ENCODE data around the gene P2RY12. TPM values are rescaled to one million over a fixed set of nuclear protein-coding genes. Genes with fewer than 3 reads are reported as not detected.
A peak's percentile ranks its signal among the peaks of the same experiment; 100 is the strongest.

P2RY12 gene
- total RNA-seq, 1 experiment from 2014 or later = not detected

DNA sequence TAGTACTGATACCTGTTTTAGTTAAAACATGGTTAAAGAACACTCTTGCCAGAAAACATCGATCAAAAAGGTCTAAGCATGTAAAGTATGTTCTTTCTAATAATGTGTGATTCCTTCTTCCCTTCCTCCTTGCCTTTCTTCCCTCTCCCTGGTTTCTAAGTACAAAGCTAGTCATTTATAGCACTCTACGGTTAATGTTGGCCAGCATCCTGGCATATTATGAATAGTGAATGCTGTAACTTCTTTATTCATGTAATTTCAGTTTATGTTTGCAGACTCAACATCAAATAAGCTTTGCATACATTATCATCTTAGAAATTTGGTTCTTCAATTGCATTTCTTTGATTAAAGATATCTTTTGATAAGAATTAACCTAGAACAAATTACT, 27.1 kb downstream of the P2RY12 start:
- no peak for DNase-seq (ENCODE audit: low read depth)
- in situ Hi-C loops (cut with HindIII; ENCODE audit: low pct_unique_long_range_greater_than_20kb, low sequenced_read_pairs) = no loop called here

DNA sequence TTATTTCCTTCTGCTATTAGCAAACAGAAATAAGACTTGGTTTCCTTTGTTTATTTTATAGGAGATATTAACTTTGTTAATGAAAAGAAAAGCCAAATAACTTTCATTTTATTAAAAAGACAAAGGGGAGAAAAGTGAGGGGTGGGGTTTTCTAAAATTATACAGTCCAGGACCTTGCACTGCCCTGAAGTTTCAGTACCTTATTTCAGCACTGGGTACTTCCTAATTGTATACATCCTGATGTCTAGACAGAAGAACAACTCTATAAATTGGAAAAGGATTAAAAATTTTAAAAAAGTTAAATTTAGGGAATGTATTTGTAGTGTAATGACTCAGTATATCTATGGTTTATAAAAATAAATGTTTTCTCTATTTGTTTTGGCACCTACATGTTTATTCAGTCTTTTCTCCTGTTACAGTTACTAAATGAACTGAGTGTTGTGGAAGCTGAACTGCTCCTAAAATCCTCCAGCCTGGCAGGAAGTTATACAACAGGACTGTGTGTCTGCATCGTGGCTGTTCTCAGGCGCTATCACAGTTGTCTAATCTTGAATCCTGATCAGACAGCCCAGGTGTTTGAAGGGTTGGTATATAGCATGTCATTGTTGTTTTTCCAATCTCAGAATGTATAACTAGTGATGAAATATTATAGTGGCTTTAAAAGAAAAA, 27.6 kb downstream of the P2RY12 start:
- DNase-seq (ENCODE audit: low read depth) = no peak
- in situ Hi-C loops (cut with HindIII; ENCODE audit: low pct_unique_long_range_greater_than_20kb, low sequenced_read_pairs) = no loop called here

DNA sequence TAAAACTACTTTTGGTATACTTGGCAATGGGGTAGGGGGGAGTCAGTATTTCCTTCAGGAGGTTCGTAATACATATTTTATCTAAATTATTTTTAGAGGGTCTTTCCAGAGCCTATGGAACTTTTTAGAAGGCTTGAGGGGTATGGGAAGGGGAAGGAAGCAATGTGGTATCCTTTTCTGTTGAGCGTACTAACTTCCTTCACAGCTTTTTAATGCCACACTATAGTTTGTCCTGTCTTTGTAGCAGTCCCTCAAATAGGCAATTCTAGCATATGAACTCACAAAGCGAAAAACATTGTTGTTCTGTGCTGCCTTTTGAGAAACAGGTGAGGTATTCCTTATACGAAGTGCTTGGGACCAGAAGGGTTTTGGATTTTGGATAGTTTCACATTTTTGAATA, 32.9 kb downstream of the P2RY12 start:
- no peak for DNase-seq (ENCODE audit: low read depth)
- in situ Hi-C loops (cut with HindIII; ENCODE audit: low pct_unique_long_range_greater_than_20kb, low sequenced_read_pairs) = no loop called here

DNA sequence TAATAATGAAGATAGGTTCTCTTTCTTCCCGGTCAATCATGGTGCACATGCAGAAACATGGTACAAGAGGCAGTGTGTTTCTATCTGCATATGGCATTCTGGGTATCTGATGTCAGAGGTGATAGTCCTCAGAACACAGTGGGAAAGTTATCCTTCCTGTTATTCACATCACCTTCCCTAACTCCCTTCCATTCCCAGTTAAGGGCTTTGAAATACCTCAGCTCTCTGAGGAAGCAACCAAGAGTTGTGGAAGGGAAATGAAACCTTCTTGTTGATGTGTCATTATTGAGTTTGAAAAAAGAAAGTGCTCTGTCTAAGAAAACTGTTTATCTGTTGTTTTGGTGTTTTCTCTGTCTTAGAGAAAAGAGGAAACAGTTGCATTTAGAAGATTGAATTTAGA, 33.3 kb downstream of the P2RY12 start:
- in situ Hi-C loops (cut with HindIII; ENCODE audit: low pct_unique_long_range_greater_than_20kb, low sequenced_read_pairs) = no loop called here
- DNase-seq (ENCODE audit: low read depth) = no peak

DNA sequence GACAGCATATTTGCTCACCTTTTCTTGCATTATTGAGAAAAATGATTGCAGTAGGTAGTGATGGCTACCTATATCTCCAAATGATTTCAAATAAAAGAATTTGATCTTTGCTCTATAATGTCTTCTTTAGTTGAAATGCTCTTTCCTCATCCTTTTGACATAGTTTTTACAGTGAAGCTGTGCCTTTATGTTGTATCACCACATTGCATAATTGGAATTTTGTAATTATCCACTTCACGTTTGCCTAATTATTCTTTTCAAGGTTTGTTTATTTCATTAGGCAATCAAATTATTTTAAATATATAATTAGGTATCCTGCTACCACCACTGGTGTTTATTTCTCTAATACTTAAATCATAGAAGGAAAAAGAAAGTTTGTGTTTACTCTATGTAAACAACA, 33.9 kb downstream of the P2RY12 start:
- DNase-seq (ENCODE audit: low read depth) = no peak
- in situ Hi-C loops (cut with HindIII; ENCODE audit: low pct_unique_long_range_greater_than_20kb, low sequenced_read_pairs) = no loop called here

DNA sequence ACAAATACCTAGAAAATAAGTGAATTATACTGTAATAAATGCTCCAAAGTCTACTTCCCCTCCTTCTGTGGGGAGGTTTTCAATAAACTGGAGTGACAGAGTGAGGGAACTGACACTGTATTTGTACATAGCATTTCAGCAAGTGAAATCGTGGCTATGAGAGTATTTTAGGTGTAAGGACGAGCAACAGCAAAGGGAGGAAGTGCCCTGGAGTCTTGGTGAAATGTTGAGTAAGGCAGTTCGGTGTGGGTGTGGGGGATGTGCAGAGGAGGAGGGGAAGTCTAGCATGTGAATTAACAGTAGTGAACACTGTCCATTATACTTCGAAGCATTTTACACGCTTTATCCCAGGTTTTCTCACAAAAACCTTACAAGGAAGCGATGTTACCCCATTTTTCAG, 37.1 kb downstream of the P2RY12 start:
- in situ Hi-C loops (cut with HindIII; ENCODE audit: low pct_unique_long_range_greater_than_20kb, low sequenced_read_pairs) = no loop called here
- DNase-seq (ENCODE audit: low read depth) = no peak

DNA sequence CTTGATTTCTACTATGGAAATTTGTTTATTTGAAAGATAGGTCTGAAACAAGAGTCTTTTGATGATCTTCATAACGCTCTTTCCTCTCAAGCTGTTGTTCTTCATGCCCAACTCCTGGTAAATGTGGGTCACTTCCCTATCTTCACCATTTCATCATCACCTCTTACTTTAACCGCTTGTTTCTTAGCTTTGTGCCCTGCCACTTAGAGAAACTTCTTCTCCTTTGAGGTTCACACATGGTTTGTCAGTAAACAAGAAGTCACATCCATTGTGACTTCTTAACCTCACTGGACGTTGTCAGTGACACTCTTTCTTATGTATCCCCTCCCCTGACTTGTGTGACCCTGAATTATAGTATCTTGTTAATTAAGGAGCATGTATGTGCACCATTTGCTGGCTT, 38.3 kb downstream of the P2RY12 start:
- in situ Hi-C loops (cut with HindIII; ENCODE audit: low pct_unique_long_range_greater_than_20kb, low sequenced_read_pairs) = no loop called here
- no peak for DNase-seq (ENCODE audit: low read depth)

DNA sequence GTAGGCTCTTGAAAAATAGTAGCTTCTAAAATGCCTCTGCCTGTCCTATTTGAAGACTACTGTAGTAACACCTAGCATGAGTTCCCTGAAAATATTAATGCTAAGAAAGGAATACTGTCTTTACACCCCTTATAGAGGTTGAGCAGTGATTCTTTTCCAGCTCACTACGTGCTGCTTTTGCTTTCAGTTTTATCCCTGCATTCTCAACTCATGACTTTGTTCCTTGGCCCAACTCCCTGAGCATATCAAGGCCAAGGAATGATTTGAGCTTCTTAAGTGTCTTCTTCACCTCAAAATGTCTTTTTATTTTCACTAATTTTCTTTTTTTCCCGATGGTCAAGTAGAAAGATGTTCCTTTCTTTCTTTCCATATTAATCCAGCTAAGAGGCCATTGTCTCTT, 38.7 kb downstream of the P2RY12 start:
- in situ Hi-C loops (cut with HindIII; ENCODE audit: low pct_unique_long_range_greater_than_20kb, low sequenced_read_pairs) = no loop called here
- DNase-seq (ENCODE audit: low read depth) = no peak

DNA sequence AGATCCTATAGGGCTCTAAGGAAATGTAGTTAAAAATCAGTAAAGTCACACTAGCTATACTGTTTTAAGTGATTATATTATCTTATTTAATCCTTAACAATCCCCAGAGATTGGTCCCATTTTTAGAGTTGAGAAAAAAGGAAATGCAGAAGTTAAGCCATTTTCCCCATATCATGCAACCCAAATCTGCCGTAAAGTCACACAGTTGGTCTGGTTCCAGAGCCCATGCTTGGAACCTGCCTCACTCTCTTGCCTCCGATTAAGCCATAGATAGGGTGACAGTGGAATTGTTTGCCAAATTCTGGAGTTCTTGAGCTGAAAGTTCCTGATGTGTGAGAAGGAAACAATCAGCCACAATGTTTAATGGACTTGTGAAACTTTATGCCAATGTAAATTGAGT, 52.9 kb downstream of the P2RY12 start:
- in situ Hi-C loops (cut with HindIII; ENCODE audit: low pct_unique_long_range_greater_than_20kb, low sequenced_read_pairs) = no loop called here
- no peak for DNase-seq (ENCODE audit: low read depth)

DNA sequence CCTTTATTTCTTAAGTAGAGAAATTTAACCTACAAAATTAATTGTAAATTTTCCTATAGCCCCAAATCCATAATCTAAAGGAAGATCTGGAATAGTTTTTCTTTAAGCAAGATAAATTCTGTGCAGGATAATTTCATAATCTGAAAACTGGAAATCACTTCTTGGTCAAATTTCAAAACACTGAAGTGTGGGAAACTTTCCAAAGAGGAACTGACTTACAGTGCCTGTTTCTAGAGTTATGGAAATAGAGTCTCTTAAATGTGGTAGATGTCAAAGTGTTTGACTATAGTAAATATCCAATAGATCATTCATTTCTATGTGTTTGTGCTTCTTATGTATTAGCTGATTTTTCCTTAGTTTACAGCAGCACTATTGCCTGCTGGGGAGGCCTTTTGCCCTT, 53.7 kb downstream of the P2RY12 start:
- DNase-seq (ENCODE audit: low read depth) = no peak
- in situ Hi-C loops (cut with HindIII; ENCODE audit: low pct_unique_long_range_greater_than_20kb, low sequenced_read_pairs) = no loop called here

DNA sequence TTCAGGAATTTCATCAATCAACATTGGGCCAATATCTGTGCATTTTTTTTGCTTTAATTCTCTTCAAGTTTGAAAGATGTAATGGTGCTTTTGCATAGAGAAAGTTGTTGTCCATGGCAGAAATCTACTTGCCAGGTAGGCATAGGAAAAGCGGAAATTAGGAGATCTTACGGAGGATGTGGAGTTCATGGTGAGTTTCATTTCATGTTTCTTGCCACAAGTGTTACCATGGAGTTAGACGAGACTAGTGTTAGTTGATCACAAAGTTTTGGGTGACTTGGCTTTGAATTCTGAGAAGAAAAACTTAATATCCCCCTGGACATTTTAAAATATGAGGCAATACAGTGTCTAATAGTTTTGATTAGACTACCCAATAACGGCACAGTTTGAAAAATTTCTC, 54.2 kb downstream of the P2RY12 start:
- no peak for DNase-seq (ENCODE audit: low read depth)
- in situ Hi-C loops (cut with HindIII; ENCODE audit: low pct_unique_long_range_greater_than_20kb, low sequenced_read_pairs) = no loop called here

DNA sequence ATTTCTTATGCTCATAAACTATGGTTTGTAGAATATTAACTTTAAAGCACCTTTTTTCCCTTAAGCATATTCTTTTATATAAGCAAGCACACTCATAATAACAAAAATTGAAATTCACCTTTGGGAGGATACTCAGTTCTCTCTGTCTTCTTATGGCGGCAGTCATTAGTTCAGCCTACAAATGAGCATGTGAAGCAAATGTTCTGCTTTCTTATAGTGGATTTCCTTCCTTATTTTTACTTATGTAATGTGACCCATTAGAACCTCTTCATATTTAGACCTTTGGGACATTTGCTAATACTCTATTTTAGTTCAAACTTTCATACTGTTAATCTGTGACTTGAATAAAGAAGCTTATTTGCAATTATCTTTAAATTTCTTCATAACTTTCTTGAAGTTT, 55.2 kb downstream of the P2RY12 start, which contains the start of gene P2RY13:
TSS of gene P2RY13 (minus strand) at position 187 of the 400 bp plus-strand sequence. CDS start at position 166, 21 bp downstream.
- DNase-seq (ENCODE audit: low read depth) = no peak
- in situ Hi-C loops (cut with HindIII; ENCODE audit: low pct_unique_long_range_greater_than_20kb, low sequenced_read_pairs) = no loop called here

DNA sequence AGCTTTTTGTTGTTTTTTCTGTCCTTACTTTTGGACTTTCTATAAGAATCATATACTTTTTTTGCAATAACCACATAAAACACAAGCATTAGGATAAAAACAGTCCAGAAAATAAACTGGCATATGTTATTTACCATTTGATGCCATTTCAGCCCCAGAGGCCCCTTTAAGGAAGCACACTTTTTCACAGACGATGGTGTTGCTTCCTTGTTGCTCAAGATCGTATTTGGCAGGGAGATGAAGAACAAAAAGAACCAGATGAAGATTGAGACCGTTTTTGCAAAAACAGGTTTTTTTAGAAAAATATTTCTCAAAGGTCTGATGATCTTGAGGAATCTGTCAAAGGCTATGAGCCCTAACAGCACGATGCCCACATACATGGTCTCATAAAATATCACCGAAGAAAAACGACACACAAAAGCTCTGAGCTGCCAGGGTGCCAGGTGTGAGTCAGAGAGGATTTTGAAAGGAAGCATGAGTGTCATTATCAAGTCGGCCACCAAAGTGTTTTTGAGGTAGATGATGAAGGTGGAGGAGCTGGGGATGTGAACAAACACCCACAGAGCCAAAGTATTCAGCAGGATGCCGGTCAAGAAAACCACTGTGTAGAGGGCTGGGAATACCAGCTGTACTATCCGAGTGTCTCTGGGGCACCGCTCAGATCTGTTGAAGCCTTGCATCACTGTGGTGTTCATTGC, 56.1 kb downstream of the P2RY12 start:
- in situ Hi-C loops (cut with HindIII; ENCODE audit: low pct_unique_long_range_greater_than_20kb, low sequenced_read_pairs) = no loop called here
- no peak for DNase-seq (ENCODE audit: low read depth)

DNA sequence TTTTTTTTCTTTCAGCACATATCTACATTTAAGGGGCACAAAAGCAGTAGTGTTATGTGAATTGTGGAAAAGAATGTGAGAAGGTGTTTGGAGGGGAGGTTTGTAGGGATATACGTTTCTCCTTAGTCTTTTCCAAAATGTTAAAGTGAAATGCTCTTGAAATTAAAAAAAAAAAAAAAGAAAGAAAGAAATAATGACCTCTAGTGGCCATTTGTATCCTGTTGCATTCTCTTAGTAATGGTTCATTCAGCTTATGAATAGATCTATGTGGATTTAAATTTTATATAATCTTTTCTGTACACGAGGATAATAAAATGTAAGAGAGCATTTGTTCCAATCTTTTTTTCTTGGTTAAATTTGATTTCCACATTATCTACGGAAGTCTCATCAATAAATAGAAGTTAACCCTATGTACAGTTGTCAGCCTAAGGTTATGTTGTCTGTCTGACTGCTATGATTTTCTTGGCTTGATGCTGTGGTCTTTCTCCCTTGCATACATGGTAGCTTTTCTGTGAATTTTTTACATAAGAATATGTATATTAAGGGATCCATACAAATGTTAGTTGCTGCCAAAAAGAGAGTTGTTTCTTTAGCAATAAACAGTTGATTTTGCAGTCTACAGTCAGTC, 56.9 kb downstream of the P2RY12 start:
- in situ Hi-C loops (cut with HindIII; ENCODE audit: low pct_unique_long_range_greater_than_20kb, low sequenced_read_pairs) = no loop called here
- DNase-seq (ENCODE audit: low read depth) = peak; percentile 35

DNA sequence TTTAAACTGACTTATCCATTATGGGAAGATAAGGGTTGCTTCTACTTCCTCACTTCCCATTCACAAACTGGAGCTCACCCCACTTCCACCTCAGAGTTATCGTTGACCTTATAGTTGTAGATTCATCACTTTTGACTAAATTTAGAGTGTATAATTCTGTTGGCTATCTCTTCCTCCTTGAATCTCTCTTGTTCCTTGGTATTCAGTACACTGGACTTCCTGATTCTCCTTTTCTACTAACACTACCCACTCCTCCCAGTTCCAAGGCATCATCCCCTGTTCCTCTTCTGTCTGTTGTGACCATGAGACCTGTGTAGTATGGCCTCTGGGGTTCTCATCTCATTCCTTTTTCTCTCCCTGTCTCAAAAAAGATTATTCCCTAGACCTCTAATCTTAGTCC, 62.0 kb downstream of the P2RY12 start:
- no peak for DNase-seq (ENCODE audit: low read depth)

DNA sequence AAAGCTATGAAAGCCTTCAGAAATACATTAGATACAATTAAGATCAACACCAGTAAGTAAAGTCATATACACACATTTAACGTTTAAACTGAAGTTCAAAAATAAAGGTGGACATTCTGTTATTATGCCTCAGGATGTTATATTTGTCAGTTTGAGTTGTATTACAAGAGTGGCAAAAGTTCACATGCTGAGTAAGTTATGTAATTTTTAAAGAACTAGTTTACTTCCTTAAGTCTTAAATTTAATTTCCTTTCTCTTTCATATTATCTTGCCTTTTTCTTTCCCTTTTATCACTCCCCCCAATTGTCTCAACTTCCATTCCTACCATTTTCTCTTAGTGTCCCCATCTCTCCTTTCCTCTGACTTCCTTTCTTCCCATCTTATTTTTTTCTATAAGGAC, 63.0 kb downstream of the P2RY12 start:
- in situ Hi-C loops (cut with HindIII; ENCODE audit: low pct_unique_long_range_greater_than_20kb, low sequenced_read_pairs) = no loop called here

More for the DNA sequence above, 62.0 kb downstream of the P2RY12 start:
- in situ Hi-C loops (cut with HindIII; ENCODE audit: low pct_unique_long_range_greater_than_20kb, low sequenced_read_pairs) = no loop called here

DNA sequence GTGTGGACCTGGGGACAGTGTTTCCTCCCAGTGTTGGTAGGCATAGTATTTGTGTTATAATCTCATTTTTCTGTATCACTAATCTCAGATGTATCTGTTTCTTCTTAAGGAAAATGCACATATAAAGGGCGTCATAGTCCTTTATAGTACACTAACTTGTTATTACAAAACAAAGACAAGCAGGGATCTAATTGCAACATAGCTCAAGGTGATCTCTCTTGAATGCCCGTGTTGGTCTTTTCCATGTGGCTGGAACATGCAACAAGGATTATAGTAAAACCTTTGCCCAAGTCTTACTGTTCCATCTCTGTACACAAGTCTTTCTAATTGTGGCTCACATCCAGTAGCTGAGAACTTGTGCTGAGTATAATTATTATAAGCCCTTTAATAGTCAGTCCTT, 64.4 kb downstream of the P2RY12 start:
- no peak for DNase-seq (ENCODE audit: low read depth)
- in situ Hi-C loops (cut with HindIII; ENCODE audit: low pct_unique_long_range_greater_than_20kb, low sequenced_read_pairs) = no loop called here

More for the DNA sequence above, 63.0 kb downstream of the P2RY12 start:
- DNase-seq (ENCODE audit: low read depth) = no peak

DNA sequence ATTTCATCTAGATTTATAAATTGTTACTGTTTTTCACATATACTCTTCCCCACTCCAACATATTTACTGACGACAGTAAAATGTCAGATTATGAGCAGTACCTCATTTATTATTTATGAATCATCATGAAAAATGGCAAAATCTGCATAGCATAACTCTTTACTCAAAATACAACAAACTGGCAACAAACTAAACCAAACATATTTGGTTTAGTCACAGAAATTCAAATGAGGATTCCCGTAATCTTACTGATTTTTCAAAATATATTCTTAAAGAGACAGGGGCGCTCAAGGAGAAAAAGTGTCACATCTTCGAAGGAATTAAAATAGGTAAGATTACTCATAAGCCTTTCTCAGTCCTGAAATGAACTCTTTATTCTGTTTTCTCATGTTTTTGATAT, 64.9 kb downstream of the P2RY12 start:
- no peak for DNase-seq (ENCODE audit: low read depth)
- in situ Hi-C loops (cut with HindIII; ENCODE audit: low pct_unique_long_range_greater_than_20kb, low sequenced_read_pairs) = no loop called here

DNA sequence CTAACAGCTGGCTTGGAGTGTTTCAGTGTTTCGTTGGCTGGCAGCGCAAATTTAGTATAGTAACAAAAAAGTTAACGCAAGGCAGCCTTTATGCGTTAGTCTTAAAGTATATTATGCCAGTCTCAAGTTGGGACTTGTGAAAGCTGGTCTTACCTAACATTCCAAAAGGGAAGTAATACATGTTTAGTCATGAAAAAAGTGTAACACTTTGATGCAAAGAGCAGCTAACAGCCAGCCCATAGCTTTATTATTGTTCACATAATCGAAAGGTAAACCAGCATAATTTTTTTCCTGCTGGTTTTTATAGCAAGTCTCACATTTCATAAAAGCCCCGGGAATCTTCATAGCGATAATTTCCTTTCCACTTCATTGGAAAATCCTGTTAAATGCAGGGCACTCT, 65.6 kb downstream of the P2RY12 start:
- in situ Hi-C loops (cut with HindIII; ENCODE audit: low pct_unique_long_range_greater_than_20kb, low sequenced_read_pairs) = no loop called here
- DNase-seq (ENCODE audit: low read depth) = no peak

DNA sequence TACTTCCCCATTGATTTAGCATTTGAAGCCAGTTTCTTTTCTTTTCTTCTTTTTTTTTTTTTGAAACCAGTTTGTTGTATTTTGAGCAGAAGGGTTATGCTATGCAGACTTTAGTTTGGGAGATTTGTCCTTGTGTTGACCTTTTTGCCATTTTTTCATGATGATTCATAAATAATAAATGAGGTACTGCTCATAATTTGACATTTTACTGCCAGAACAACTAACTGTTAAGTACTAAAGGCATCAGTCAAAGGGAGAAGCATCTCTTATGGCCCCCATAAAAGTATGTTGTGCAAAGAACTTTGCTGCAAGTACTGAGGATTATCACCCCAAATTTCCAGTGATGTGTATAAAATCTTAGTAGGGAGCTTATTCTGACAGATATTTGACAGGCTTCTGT, 66.2 kb downstream of the P2RY12 start:
- in situ Hi-C loops (cut with HindIII; ENCODE audit: low pct_unique_long_range_greater_than_20kb, low sequenced_read_pairs) = no loop called here
- no peak for DNase-seq (ENCODE audit: low read depth)
